ENCODE measurements around the gene SCARF1.

Gene SCARF1

GRCh38 chr17:1584167-1584566, 61.4 kb downstream of the SCARF1 start:
- Mint-ChIP-seq H3K27ac (no peak overlapping the region), H3K9me3 (no peaks in the 10 kb centered on the region), H3K4me3 (no peak overlapping the region), H3K36me3 (ENCODE audit: low read depth) (no peaks in the 10 kb centered on the region), H3K27me3 (ENCODE audit: low read depth) (no peaks in the 10 kb centered on the region), H3K4me1 (ENCODE audit: low read depth) (no peaks in the 10 kb centered on the region)

Data from T-helper 1 cell treated with Interleukin-12 subunit alpha and Interleukin-12 subunit beta and Interleukin-4 antibody, amounts not matched to agents 30 μg/mL and 1 μg/mL, for 36 hours (primary cell).